Activated CD8-positive, alpha-beta T cell treated with anti-CD3 and anti-CD28 coated beads for 36 hours (primary cell): ENCODE data around the gene TRIM65. TPM values are rescaled to one million over a fixed set of nuclear protein-coding genes. Genes with fewer than 3 reads are reported as not detected.
"Not testable (repeated sequence)": the region's sequence is repeated elsewhere in the genome, so short reads cannot be mapped to it uniquely, and the experiment has no call there.

ENCODE experiments used
- ATAC-seq: fragments of 200-7000 bp; cut with Tn5 transposase; one replicate; pipeline ENCODE4 v1.10.0; 2021; ENCODE audit warnings: mild to moderate bottlenecking, moderate library complexity
- CTCF ChIA-PET: fragments of 350-600 bp; sonication (Branson Sonifier 250); formaldehyde crosslinking; loops from one replicate; lab custom pipeline; 2021; ENCODE audit warnings: antibody characterized with exemption; lab: Charles Lee
- POLR2A ChIA-PET: fragments of 350-600 bp; sonication (Branson Sonifier 250); formaldehyde crosslinking; loops from one replicate; lab custom pipeline; 2021; ENCODE audit warnings: antibody characterized with exemption; lab: Charles Lee
- DNase-seq: peaks from one replicate; pipeline ENCODE4 v3.0.0-alpha.2; 2020
- H3K27ac Mint-ChIP-seq: one replicate; pipeline ENCODE4 v1.8.0; 2021; ENCODE audit warnings: mild to moderate bottlenecking, mixed read lengths
- H3K27me3 Mint-ChIP-seq: one replicate; pipeline ENCODE4 v1.8.0; 2021; ENCODE audit warnings: mixed read lengths
- H3K36me3 Mint-ChIP-seq: one replicate; pipeline ENCODE4 v1.8.0; 2021; ENCODE audit warnings: low read depth, mixed read lengths
- H3K4me1 Mint-ChIP-seq: one replicate; pipeline ENCODE4 v1.8.0; 2021; ENCODE audit warnings: low read depth, mixed read lengths
- H3K4me3 Mint-ChIP-seq: one replicate; pipeline ENCODE4 v1.8.0; 2021; ENCODE audit warnings: mild to moderate bottlenecking, moderate library complexity, mixed read lengths
- H3K9me3 Mint-ChIP-seq: one replicate; pipeline ENCODE4 v1.8.0; 2021; ENCODE audit warnings: mixed read lengths
- CTCF ChIP-seq: fragments of 200-600 bp; IDR thresholded peaks from one replicate; pipeline ENCODE4 v1.8.0; 2022; ENCODE audit warnings: antibody characterized with exemption, mild to moderate bottlenecking
- intact Hi-C: fragments of 100-400 bp; cut with micrococcal nuclease; formaldehyde crosslinking; loops from one replicate; pipeline ENCODE4 v1.10.0; 2022
- total RNA-seq, 2 experiments: library from RNA; stranded (reverse); gene quantifications; one replicate each; pipeline ENCODE4 v1.2.3, GENCODE V29; 2021

TRIM65 gene
- total RNA-seq, 2 experiments from 2014 or later: 37.1 to 42.2 TPM

- H3K27me3 Mint-ChIP-seq: no peaks in the 10 kb centered on the region
- intact Hi-C loops: no loop called here
- TF ChIP-seq CTCF: no peak
- CTCF ChIA-PET: interaction anchor here (0.8 to 3.5 kb wide), 14 partner anchors 8 to 160 kb away, joined by 3 to 45 read pairs (median 6); partner anchors contain the start of genes TRIM47 and TRIM65
- ATAC-seq (no peak), DNase-seq (no peak)
- H3K4me3 Mint-ChIP-seq: no peak overlapping the region
- H3K36me3 Mint-ChIP-seq: peaks cover 4% of the 10 kb centered on the region
- no peaks in the 10 kb centered on the region for H3K9me3 Mint-ChIP-seq
- no peak overlapping the region for H3K27ac Mint-ChIP-seq
- peaks cover 36% of the 10 kb centered on the region for H3K4me1 Mint-ChIP-seq
- POLR2A ChIA-PET: interaction anchor here (0.5 to 9.2 kb wide), 8 partner anchors 9 to 243 kb away, joined by 3 to 72 read pairs (median 7); partner anchors contain the start of genes TRIM47 and UNC13D
Measured at GRCh38 chr17:75854101-75854748, 42.5 kb downstream of the TRIM65 start.

GRCh38 chr17:75853433-75853832 is 43.3 kb downstream of the TRIM65 start:
- CTCF ChIA-PET: interaction anchor here (0.8 to 3.5 kb wide), 5 partner anchors 10 to 70 kb away, joined by 3 to 45 read pairs (median 5); partner anchors contain the start of gene TRIM47
- Mint-ChIP-seq H3K4me3 (peak overlapping the region; percentile 35), H3K27ac (peak overlapping the region; percentile 49), H3K36me3 (peaks cover 5% of the 10 kb centered on the region), H3K4me1 (peaks cover 32% of the 10 kb centered on the region), H3K9me3 (no peaks in the 10 kb centered on the region), H3K27me3 (no peaks in the 10 kb centered on the region)
- POLR2A ChIA-PET: interaction anchor here (0.5 to 9.2 kb wide), 4 partner anchors 8 to 76 kb away, joined by 3 to 72 read pairs (median 26); partner anchors contain the start of genes TRIM47 and UNC13D
- TF ChIP-seq CTCF: no peak
- ATAC-seq: no peak
- intact Hi-C loops: no loop called here
- DNase-seq: no peak

- ATAC-seq, H3K9me3 Mint-ChIP-seq, H3K27me3 Mint-ChIP-seq, DNase-seq, H3K36me3 Mint-ChIP-seq, H3K27ac Mint-ChIP-seq, intact Hi-C loops, H3K4me3 Mint-ChIP-seq: not testable (repeated sequence)
- peaks cover 28% of the 10 kb centered on the region for H3K4me1 Mint-ChIP-seq
- CTCF ChIA-PET: interaction anchor here (1.0 kb wide), 1 partner anchor 9 kb away, joined by 4 read pairs; no protein-coding TSS in a partner anchor
- POLR2A ChIA-PET: interaction anchor here (0.8 to 0.9 kb wide), 2 partner anchors 8 to 76 kb away, joined by 3 read pairs; no protein-coding TSS in a partner anchor
Measured at GRCh38 chr17:75851693-75851991, 45.1 kb downstream of the TRIM65 start.

DNA sequence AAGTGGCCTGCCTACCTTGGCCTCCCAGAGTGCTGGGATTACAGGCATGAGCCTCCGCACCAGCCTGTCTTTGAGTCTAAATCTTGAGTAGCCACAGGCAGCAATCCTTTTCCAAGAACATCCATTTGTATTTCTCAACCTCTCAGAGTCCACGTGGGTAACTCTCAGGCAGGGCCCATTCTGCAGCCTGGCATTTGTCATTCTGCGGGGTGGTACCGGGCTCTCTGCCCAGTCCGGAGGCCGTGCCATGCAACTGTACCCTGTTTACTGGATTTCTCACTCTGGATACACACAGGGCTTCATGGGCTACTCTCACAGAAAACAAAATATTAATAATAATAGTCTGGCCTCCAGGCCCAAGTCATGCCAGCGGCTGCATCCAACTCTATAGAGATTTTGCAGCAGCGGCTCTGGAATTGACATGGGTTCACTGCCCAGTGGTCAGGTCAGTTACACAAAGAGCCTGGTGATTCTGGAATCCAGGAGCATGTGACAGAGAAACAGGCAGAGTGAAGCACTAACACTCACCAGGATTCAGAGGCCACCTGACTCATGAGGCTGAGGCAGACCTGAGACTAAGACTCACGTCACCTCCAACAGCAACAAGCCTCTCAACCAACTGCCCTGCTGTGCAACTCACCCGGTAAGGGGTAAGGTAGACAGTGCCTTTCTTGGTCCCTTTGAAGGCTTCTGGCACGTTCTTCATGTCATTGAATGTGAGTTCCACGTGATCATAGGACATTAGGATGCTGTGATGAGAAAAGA is 45.6 kb downstream of the TRIM65 start:
- Mint-ChIP-seq H3K9me3 (no peaks in the 10 kb centered on the region), H3K27ac (no peak overlapping the region), H3K27me3 (no peaks in the 10 kb centered on the region), H3K4me3 (no peak overlapping the region), H3K36me3 (peaks cover 10% of the 10 kb centered on the region), H3K4me1 (peaks cover 23% of the 10 kb centered on the region)
- ChIA-PET CTCF (interaction anchor here (1.0 to 8.5 kb wide), 3 partner anchors 10 to 68 kb away, joined by 4 to 105 read pairs (median 5); no protein-coding TSS in a partner anchor), POLR2A (interaction anchor here (0.8 to 0.9 kb wide), 2 partner anchors 8 to 76 kb away, joined by 3 read pairs; no protein-coding TSS in a partner anchor)
- DNase-seq: no peak
- intact Hi-C loops: no loop called here
- ATAC-seq: no peak
- TF ChIP-seq CTCF: no peak

DNA sequence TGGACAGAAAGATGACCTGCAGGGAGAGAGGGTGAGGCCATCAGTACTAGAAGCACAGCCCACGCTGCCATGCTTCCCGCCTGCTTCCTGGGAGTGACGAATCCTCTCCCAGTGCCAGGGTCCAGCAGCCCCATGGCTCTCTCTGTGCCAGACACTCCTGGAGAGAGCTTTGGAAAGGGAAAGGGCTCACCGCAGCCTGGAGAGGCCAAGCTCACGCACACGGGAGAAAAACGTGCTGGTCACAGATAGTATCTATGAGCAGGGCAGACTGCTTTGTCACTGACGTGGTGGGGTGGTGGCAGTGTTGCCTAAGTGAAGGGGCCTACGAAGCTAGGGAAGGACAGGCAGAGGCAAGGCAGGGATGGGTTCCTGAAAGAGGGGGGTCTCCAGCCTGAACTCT is 47.0 kb downstream of the TRIM65 start:
- intact Hi-C loops: no loop called here
- no peak overlapping the region for H3K27ac Mint-ChIP-seq

More for the DNA sequence above, 47.0 kb downstream of the TRIM65 start:
- Mint-ChIP-seq H3K4me1 (peaks cover 33% of the 10 kb centered on the region), H3K36me3 (peaks cover 12% of the 10 kb centered on the region), H3K9me3 (no peaks in the 10 kb centered on the region), H3K27me3 (no peaks in the 10 kb centered on the region), H3K4me3 (no peak overlapping the region)
- no peak for TF ChIP-seq CTCF
- ATAC-seq (no peak), DNase-seq (no peak)
- POLR2A ChIA-PET: interaction anchor here (0.7 to 1.0 kb wide), 3 partner anchors 23 to 66 kb away, joined by 3 to 4 read pairs (median 3); no protein-coding TSS in a partner anchor
- CTCF ChIA-PET: interaction anchor here (0.5 to 8.5 kb wide), 7 partner anchors 9 to 1098 kb away, joined by 3 to 105 read pairs (median 5); no protein-coding TSS in a partner anchor
